Occipital lobe (tissue), 2 donors: ENCODE data around the gene CPA2. TPM values are rescaled to one million over a fixed set of nuclear protein-coding genes. Genes with fewer than 3 reads are reported as not detected.

Source experiments
- DNase-seq: peaks from one replicate; lab custom pipeline; 2025; lab: John Stamatoyannopoulos, UW
- total RNA-seq: library from RNA; depleted of rRNA; stranded (reverse); fragments of >200 nt; gene quantifications from one replicate; pipeline ENCODE4 v1.2.3, GENCODE V29; 2014

CPA2 gene
- total RNA-seq, 1 donor from 2014 or later, result not detected

- no peak for DNase-seq
These were observed 12.6 kb downstream of the CPA2 start for GRCh38 chr7:130279286-130279685.

DNA sequence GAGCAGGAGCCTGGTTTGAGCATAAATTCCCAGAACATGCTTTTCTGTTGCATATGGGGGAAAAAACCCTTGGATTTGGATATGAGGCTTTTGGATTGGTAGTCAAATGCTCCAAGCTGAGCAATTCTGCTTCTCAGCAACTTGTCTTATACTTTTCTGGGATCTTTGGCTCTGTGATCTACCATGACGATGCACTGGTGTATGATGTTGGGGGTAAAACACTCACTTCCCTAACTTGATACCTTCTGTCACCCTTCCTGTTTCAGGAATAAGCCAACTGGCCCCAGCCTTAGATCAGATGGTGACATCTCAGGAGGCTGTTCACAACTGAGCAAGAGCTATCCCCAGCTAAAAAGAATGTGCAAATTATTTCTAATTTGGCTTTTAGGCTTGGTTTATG, 13.2 kb downstream of the CPA2 start:
- DNase-seq, result no peak

DNA sequence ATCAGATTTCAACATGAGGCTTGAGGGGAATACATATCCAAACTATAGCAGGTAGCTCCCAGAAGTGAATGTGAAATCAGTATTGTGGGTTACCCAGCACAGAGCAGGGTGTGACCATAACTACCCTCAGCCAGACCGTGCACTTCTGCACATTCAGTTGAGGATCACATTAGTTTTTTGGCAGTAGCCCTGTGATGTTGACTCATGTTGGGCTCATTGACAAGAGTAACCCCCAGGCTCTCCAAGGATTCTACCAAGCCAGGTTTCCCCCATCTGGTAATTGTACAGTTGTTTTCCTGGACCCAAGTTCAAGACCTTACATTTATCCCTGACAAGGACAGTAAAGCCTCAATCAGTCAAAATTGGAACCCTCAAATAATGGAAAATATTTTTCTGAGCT, 14.6 kb downstream of the CPA2 start:
- DNase-seq, result no peak

DNA sequence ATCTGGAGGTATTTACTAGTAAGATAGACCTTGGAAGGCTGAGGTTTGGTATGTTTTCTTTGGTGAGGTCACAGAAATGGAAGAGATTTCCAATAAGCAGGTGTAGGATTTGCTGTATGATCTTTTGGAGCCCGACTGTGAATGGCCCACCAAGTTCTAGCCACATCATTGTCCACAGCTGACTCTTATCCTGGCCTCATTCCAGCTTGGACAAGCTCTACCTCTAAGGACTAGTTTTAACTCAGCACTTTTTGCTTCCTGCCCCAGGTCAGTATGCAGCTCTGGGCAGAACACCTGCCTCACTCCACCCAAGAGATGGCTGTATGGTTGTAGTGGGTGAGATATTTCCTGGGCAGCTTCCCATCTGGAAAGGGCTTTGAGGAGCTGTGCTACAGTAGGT, 20.2 kb downstream of the CPA2 start:
- no peak for DNase-seq

GRCh38 chr7:130288168-130288567, 21.5 kb downstream of the CPA2 start:
- DNase-seq, result no peak

DNA sequence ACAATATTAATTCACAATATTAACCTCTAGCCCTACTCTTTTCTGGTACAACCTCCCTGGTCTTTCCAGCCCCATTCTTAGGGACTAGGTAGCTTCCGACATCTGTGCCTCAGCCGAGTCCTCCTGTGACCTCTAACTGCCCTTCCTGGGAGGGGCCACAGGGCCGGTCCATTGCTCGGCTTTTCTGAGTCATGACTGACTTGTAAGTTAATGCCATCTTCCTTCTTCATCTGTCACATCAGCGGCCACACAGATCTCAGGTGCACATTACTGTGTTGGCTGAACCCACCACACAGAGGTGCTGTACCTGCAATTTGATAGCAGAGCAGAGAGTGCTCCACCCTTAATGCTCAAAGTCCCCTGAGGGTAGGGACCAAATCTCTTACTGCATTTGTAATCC, 22.2 kb downstream of the CPA2 start:
- DNase-seq, result no peak

GRCh38 chr7:130289478-130289877, 22.8 kb downstream of the CPA2 start:
- DNase-seq, result no peak

DNA sequence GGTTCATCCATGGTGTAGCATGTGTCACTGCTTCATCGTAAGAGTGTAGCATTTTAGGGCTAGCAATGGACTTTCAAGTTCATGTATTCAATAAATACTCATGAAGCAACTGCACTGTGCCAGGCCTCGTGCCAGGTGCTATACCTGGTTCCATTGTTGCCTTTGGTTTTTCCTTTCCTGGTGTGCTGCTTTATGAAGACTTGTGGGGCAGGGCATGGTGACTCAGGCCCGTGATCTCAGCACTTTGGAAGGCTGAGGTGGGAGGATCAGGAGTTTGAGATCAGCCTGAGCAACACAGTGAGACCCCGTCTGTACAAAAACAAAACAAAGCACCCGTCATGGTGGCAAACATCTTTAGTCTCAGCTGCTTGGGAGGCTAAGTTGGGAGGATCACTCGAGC, 24.1 kb downstream of the CPA2 start:
- DNase-seq, result no peak

DNA sequence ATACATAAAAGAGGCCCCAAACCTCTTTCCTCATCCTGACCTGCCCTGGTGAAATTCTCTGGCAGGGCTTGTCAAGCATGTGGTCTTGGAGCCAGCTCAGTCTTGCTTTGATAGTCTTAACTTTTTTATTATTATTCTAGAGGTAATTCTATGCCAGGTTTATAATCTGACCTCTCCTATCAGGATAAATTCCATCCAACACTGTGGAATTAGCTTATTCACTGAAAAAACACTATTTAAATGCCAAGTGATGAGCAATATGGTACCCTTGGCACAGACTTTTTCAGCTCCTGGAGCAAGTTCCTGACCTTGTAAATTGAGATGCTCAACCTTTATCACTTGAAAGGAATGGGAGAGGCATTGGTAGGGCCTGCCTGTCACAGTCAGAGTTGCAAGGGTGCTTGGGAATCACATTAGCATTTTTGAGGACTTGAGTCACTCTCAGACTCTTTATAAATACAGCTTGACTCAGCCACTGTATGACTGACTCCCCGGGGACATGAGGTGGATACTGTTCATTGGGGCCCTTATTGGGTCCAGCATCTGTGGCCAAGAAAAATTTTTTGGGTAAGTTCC, 26.1 kb downstream of the CPA2 start, which contains the start of gene CPA4:
TSS of gene CPA4 (plus strand) at position 480 of the 576 bp plus-strand sequence. CDS start at position 500, 20 bp downstream.
- DNase-seq, result no peak

- no peak for DNase-seq
These were observed 26.9 kb downstream of the CPA2 start for GRCh38 chr7:130293521-130293920.

DNA sequence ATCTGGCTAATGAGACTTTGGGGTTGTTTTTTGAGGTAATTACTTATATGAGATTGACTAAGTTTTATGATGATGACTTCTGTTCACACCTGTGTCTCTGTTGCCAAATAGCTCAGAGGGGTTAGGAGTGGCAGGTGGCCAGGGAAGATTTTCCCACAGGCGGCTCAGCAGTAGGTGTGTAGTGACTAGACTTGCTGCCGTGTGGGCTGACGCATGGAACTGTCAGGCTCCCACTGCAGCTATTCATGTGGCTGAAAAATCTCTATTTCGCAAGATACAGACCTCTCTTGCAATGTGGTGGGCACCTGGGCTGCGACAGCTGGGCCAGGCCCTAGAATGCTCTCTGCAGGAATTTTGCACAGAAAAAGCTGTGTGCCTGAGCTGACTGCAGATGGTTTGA, 27.7 kb downstream of the CPA2 start:
- DNase-seq, result peak; percentile 16

GRCh38 chr7:130296221-130296951, 29.7 kb downstream of the CPA2 start:
- no peak for DNase-seq

DNA sequence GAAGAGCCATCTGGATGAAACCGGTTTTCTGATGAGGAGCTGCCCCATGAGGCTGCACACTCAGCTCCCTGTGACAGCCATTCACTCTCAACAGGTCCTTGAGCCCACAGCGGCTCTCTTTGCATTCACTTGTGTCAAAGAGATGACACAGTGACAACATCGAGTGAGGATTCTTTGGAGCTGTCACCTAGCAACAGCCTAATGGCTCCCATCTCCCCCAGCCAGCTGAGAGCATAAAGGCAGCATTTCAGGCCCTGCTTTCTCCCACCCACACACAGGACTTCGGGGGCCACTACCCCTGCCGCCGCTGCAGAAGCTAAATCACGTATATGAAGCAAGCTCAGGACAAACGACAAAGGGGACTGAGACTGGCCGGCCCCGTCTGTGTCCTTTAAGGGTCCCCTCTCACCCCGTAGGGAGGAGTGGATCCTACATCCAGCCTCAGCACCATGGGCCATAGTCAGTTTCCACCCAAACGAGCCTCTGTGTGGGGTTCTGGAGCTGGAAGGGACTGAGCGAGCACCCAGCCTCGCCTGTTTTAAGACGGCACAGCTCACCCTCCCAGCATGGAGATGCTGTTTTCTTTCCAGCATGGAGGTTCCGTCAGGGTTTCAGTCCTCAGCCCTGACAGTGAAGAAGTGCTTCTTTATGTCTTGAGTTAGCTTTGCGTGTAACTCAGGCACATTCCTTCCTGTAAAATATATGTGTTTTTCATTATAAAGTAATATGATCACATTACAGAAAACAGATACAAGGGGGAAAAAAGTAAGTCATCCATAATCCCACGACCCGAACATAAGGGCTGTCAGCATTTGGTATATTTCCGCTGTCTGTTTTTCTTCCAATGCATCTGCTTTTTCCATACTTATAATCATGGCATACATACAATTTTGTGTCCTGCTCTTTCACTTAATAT, 31.2 kb downstream of the CPA2 start:
- no peak for DNase-seq

GRCh38 chr7:130298544-130299326, 32.1 kb downstream of the CPA2 start:
- DNase-seq, result no peak

- DNase-seq, result no peak
These were observed 33.2 kb downstream of the CPA2 start for GRCh38 chr7:130299866-130300265.

DNA sequence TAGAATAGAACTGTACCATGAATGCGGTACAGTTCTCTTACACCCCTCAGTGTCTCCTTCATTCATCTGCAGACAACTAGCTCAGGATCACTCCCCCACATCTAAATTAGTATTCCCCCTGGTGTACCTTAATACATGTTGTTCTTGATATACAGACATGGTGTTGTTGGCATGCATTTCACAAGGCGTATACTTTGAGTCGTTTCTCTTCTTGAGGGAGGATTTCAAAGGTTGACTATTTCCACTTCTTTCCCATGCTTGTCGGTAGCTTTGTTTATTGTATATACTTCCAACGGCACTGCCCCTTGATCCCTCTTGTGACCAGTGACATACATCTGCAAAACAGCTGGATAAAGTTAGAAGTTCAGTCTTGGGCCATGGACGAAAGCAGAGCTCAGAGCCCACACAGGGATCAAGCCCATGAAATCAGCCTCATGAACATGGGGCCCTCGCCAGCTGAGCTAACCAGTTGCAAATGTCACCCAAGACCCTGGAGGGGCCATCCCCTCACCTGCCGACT, 34.9 kb downstream of the CPA2 start:
- DNase-seq, result no peak

DNA sequence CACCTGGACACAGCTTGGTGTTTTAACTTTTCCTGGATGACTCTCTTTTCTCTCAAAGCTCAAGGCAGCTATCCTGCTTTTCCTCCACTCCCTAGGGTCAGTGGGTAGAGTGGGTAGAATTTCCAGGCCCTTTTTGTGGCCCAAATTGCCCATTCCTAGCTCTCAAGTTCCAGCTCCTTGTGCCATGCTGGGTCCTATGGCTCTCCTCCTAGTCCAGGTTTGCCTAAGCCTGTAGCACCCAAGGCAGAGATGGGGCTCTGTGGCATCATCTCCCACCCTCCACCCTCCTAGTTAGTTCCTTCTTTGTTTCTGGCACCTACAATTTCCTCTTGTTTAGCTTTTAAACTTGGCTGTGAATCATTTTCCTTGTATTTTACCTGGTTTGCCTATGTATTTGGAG, 36.0 kb downstream of the CPA2 start:
- no peak for DNase-seq

GRCh38 chr7:130303127-130303526, 36.5 kb downstream of the CPA2 start:
- no peak for DNase-seq

- no peak for DNase-seq
These were observed 36.9 kb downstream of the CPA2 start for GRCh38 chr7:130303551-130303950.

- no peak for DNase-seq
These were observed 37.3 kb downstream of the CPA2 start for GRCh38 chr7:130303982-130304381.

DNA sequence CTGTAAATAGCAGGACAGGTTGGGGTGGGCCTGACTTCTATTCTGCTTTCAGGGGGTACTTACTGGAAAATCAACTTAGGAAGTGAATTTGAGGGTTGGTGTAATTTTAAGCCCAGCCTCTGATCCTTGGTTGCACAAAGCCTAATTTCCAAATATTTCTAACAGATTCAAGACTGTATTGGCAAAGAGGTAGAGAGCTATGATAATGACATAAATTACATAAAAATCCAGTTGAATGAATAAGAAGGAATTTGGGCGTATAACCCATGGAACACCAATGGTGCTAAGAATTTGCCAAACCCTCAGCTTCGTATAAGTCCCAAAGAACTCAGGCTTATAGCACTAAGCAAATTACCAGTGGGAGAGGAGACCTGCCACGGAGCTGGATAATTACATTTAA, 38.2 kb downstream of the CPA2 start:
- DNase-seq, result no peak
